Kidney capillary endothelial cell (primary cell): ENCODE measurements around the gene TNIP3.
A peak's percentile ranks its signal among the peaks of the same experiment; 100 is the strongest.
"Not testable (repeated sequence)": the region's sequence is repeated elsewhere in the genome, so short reads cannot be mapped to it uniquely, and the experiment has no call there.

Experiments used
- DNase-seq: peaks from one replicate; pipeline ENCODE4 v3.0.0-alpha.2; 2018; ENCODE audit warnings: low spot score

Gene TNIP3

GRCh38 chr4:121164291-121164690 lies at the start of gene TNIP3:
Gene TNIP3 (minus strand): TSS chr4:121164321. CDS start chr4:121164125, 196 bp downstream.
- peak; percentile 48 for DNase-seq

- DNase-seq = no peak
Measured at GRCh38 chr4:121212806-121213205, 48.7 kb upstream of the TNIP3 start.

GRCh38 chr4:121209171-121209570 lies 45.0 kb upstream of the TNIP3 start:
- DNase-seq = no peak

- no peak for DNase-seq
Measured at GRCh38 chr4:121208244-121209007, 44.3 kb upstream of the TNIP3 start.

- not testable (repeated sequence) for DNase-seq
Measured at GRCh38 chr4:121205777-121206176, 41.7 kb upstream of the TNIP3 start.

GRCh38 chr4:121200795-121201472 lies 36.8 kb upstream of the TNIP3 start:
- DNase-seq = no peak

- no peak for DNase-seq
Measured at GRCh38 chr4:121199742-121200561, 35.8 kb upstream of the TNIP3 start.

DNA sequence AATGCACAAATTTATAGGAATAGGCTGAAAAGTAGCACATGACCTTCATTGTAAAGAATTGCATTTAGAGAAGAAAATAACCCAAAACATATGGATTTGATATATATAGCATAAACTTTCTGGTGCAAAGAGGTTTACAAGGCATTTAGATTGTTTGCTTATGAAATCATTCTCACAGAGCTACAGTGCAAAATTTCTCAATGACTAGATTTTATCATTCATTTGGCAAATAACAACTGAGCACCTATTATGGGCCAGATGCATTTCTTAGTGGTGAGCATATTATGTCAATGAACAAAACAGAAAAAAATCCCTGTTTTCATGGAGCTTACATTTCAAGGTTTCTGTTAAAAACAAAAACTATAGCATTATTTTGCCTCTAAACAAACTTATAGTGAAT lies 34.1 kb upstream of the TNIP3 start:
- DNase-seq = no peak

DNA sequence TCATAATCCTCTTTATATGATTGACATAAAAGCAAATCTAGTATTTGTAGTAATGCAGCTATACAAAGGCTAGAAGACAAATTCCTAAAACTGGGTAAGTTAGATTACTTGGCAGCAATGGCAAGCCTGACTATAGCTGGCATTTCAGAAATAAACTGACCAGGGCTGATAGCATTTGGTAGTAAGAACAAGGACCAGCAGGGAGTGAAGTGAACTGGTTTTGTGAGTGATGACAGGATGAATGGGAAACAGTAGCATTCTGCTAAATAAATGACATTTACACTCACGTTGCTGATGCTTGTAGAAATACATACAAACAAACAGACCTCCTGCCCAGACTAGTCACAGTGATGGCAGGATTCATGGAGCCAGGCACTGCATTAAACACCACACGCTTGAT lies 31.5 kb upstream of the TNIP3 start:
- no peak for DNase-seq

DNA sequence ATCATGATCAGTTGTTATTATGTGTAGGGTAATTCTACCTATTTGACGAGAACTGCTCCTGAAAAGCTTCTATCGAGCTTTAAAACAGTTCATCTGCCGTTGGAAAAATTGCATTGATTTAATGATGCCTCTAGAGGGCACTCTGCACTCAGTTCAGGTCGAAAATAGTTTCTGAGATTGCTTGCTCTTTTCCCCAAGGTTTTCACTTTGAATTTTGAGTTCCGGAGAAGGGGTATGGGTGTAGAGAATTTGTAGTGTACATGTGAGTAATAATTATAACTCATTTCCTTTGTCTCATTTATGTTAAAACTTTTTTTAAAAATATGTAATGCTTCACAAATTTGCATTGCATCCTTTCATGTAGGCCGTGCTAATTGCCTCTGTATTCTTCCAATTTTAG lies 28.4 kb upstream of the TNIP3 start:
- peak; percentile 29 for DNase-seq

DNA sequence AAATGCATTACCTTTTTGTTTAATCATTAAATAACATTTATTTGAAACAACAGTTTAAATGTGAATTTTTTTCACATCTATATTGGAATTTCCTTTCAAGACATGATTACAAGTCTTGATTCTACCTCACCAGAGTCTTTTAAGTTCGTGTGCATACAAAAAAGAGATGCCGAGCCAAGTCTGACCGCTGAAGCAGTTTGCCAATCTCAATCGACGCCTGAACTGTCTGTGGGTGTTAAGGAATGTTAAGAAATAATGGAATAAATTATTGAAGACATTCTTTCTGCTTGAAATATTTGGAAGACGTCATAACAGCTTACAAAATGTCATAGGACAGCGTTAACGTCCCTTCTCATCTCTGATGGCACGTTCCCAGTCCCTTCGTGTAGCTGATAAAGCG lies 27.9 kb upstream of the TNIP3 start:
- no peak for DNase-seq

DNA sequence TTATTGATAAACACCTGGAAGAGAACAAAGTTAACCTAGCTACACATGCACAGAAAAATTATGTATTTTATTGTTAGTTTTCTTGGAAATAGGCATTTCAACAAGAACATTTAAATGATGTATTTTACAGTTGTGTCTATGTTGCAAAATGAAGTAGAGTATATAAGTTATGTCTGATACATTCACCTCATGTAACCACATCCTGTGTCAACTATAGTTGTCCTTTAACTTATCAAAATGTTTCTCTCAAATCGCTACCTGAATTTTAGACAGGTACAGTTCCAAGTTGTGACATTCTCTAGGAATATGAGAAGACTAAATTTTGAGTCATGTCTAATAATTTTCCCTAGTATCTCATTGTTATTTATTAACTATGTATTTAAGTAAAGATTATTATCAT lies 27.2 kb upstream of the TNIP3 start:
- DNase-seq = no peak

GRCh38 chr4:121190389-121190788 lies 26.3 kb upstream of the TNIP3 start:
- no peak for DNase-seq

DNA sequence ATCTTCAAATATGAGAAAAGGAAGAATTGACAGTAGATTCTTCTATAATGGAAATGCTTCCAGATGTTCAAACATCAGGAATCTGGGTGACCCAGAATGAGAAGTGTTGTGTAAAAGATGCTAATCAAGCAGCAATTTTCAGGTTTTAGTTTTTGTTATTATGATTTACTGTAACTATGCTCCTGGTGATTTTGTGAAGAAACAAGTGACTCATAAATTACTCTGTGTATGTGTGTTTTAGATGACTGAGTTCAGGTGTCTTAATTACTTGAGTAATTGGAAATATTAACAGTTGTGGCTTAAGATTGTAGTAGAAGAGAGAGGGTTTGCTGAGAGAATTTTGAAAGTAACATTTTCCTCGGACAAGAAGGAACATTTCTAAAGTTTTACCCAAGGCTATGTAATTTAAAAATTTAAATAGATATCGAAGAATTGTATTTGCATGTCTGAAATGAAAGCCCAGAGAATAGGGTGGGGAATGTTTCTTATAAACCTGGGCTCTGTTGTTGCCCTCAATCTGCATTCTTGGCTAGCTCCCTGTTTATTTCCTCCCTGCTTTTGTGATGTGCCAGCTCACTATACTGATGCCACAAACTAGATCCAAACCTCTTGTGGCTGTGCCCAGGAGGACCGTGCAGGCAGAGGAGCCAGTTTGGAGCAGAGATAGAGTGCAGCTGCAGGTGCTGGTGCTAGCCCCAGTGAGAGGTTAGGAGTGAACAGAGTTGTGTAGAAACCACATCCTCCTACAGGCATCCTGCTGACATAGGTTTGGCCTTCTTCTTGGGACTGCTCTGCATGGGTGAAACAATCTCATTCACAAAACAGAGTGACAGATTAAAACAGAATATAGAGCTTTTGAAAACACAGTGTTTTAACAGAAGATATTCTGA lies 25.4 kb upstream of the TNIP3 start:
- no peak for DNase-seq

- DNase-seq = no peak
Measured at GRCh38 chr4:121187206-121187605, 23.1 kb upstream of the TNIP3 start.

- no peak for DNase-seq
Measured at GRCh38 chr4:121185960-121186359, 21.8 kb upstream of the TNIP3 start.

- no peak for DNase-seq
Measured at GRCh38 chr4:121183989-121184388, 19.9 kb upstream of the TNIP3 start.

- no peak for DNase-seq
Measured at GRCh38 chr4:121183361-121183760, 19.2 kb upstream of the TNIP3 start.

- no peak for DNase-seq
Measured at GRCh38 chr4:121182296-121182695, 18.2 kb upstream of the TNIP3 start.

- no peak for DNase-seq
Measured at GRCh38 chr4:121181493-121181892, 17.4 kb upstream of the TNIP3 start.

DNA sequence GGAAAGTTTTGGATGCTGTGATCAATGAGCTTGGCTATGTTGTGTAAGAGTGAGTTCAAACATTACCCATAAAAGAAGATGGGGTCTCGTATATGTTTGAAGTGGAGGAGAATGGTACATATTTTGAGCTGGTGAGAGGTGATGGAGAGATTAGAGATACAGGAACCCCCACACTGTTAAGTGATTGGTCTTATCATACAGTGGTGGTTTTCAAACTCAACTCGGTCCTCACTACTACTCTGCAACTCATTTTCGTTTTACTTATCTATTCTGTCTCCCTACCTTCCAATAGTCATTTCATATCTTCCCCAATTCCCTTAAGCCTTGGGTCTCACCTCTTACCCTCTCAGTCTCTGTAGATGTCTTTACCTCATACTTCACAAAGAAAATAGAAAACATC lies 16.4 kb upstream of the TNIP3 start:
- DNase-seq = no peak
